Fibroblast of skin of back (primary cell): ENCODE data around the gene CCL5.
"Not testable (repeated sequence)": the region's sequence is repeated elsewhere in the genome, so short reads cannot be mapped to it uniquely, and the experiment has no call there.

Experiments used
- DNase-seq: peaks from one replicate; pipeline ENCODE4 v3.0.0-alpha.2; 2013

The CCL5 gene

DNA sequence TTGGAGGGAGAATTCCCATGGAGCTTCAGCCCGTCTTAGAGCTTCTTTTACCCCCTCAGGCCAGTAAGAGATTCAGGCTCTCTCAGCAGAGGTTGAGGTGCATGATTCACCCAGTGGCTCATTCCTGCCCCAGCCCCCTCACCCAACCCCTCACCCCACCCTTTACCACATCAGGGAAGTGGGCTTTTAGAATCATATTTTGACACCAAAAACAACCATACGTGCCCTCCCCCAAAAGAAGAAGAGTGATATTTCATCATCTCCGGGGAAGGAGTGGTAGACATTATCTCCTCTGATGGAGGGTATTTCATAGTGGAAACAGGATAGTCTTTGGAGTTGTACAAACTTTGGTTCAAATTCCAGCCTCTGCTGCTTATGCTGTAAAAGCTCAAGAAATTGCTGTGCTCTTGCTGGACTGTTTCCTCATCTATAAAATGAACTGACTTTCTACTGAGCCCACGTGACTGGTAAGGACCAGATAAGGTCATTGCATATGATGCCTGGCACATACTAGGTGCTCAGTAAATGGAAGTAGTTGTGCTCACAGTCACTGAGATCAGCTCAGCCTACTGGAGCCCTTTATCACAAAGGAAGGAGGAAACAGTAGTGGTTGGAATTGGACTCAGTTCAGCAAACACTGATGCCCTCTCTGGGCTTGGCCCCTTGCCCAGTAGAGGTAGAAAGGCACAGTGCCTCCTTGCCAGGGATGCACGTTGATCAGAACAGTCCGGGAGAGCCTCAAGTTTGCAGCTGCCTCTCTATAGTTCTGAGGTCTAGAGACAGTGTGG is 18.3 kb upstream of the CCL5 start:
- no peak for DNase-seq

DNA sequence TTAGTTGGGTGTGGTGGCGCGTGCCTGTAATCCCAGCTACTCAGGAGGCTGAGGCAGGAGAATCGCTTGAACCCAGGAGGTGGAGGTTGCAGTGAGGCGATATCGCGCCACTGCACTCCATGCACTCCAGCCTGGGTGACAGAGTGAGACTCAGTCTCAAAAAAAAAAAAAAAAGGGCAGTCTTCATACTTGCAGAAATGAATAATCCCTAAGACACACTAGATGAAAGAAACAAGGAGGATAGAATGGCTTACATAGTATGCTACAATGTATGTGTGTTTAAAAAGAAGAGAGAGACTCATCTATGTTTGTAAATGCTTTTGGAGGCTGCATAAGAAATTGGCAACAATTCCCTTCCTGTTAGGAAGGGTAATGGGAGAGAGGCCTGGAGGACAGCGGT is 17.6 kb upstream of the CCL5 start:
- not testable (repeated sequence) for DNase-seq

DNA sequence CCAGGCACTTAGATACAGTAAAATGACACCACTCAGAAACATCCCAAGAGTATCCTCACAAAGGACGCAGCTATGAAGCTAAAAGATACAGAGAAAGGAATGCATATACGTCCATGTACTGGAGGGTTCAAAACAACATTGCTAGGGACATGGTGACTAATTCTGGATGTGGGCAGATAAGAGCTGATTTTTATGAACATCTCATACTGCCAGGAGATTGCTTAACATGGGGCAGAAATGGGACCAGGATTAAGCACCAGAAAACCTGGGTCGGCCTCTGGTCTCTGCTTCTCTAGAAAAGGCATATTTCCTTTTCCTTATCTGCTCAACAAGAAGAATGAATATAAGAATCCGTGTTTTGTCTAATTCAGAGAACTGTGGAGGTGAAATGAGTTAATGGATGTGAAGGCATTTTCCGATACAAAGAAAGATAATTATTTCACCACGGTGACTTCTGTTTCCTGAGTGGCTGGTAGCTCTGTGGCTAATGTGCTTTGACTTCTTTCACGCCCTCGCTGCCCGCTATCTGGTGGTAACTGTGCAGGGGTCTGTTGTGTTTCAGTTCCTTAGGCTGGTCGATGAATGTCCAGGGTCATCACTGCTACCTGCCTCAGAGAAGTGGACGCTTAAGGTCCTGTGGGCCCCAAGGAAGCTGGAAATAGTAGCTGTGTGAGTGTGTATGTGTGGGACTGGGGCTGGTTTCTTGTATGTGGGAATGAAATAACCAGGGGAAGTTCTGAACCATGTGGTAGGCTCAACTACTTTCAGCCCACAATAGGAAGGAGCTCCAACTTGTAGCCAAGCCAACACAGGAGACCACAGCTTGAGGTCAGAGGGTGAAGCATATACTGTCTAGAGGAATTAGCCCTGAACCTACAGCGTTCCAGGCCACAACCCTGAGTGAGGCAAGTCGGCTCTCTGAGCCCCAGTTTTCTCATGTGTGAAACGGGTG is 15.8 kb upstream of the CCL5 start:
- DNase-seq: peak; percentile 27

DNA sequence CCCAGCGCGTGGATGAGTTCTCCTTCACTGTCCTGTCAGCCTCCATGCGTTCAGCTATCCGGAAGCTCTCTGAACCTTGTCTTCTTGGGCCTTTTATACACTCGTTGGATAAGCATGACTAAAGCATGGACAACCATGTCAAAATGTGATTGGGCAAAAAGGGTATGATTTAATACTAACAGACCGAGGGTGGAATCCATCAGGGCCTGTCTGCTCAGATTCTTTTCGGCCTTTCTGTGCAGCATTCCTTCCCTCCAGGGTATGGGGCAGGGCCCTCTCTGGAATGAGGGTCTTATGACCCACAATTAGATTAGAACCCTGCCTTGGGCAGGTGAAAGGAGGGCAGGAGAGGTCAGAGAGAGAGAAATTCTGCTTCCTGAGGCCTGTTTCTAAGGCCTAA is 14.0 kb upstream of the CCL5 start:
- DNase-seq: no peak

DNA sequence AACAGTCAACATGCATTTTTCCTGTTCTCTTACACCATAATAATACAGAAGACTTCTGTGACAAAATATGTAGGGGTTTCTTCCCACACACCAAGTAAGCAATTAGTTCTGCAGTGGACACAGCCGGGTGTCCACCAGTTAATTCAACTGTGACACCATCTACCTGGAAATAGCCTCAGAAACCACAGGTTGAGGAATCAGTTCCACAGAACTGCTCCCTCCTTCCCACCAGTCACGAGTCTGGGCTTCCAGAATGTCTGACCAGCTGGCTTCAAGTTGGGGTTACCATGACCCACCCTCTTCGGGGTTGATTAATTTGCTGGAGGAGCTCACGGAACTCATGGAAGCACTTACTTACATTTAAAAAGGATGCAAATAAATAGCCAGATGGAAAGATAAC is 13.6 kb upstream of the CCL5 start:
- no peak for DNase-seq

DNA sequence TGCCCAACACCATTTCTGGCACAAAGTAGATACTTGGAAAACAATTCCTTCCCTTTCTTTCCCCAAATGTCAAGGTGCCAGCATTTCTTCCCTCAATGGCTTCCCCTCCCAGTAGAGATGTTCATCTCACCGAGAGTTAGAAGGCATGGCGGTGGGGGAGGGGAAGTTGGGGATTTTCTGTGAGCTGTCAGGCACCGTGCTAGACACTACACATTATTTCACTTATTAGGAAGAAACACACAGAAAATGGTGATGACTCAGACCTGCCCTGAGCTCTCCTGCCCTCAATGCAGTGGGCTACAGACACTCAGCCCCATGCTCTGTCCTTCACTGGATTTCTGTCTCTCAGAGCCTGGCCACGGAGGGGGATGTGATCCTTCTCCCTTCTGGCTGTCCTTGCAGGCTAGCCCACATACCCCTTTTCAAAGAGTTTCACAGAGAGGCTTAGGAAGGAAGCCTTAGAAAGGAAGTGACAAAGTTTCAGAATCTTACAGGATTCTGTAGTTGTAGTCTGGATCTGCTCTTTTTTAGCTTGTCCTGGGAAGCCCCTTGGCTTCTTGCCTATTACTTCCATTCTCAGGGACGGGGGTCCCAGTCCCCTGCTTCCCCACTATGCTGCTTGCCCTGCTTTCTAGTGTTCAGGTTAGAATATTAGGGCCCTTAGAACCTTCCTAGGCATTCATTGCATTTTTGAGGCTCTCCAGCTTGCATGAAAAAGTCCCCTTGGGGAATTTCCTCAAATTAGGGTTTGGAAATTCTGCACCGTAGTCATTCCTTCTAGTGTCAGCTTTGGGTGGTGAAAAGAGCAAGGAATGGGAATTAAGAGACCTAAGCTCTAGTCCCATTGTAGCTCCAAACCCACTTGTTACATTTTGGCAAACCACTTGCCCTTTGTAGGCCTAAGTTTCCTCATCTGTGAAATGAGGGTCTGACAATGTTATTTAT is 12.2 kb upstream of the CCL5 start:
- peak; percentile 21 for DNase-seq

DNA sequence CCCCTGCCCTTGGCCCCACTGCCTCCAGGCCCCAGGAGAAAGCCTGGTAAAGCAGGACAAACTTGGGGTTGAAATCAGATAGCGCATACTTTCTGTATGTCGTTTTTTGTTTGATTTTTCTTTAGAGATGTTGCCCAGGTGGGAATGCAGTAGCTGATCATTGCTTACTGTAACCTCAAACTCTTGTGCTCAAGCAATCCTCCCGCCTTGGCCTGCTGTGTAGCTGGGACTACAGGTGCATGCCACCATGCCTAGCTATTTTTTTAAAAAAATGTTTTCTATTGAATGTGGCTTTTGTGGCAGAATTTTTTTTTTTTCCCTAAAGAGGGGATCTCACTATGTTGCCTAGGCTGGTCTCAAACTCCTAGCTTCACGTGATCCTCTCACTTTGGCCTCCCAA is 11.1 kb upstream of the CCL5 start:
- no peak for DNase-seq

DNA sequence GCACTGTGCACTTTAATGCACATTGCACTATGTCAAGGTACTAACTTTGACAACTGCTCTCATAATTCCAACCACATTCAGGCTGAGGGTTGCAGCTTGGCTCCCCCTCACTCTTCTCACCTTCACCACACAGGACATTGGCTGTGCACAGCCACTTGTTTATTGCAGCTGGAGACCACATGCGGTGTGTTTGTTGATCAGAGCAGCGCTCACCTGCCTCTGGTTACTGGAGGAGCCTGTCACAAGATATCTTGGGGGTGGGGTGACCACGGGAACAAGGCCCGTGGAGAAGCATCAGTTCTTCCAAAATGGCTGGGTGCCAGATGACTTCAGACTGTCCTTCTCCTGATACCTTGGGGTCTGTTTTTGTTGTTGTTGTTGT is 10.6 kb upstream of the CCL5 start:
- no peak for DNase-seq

DNA sequence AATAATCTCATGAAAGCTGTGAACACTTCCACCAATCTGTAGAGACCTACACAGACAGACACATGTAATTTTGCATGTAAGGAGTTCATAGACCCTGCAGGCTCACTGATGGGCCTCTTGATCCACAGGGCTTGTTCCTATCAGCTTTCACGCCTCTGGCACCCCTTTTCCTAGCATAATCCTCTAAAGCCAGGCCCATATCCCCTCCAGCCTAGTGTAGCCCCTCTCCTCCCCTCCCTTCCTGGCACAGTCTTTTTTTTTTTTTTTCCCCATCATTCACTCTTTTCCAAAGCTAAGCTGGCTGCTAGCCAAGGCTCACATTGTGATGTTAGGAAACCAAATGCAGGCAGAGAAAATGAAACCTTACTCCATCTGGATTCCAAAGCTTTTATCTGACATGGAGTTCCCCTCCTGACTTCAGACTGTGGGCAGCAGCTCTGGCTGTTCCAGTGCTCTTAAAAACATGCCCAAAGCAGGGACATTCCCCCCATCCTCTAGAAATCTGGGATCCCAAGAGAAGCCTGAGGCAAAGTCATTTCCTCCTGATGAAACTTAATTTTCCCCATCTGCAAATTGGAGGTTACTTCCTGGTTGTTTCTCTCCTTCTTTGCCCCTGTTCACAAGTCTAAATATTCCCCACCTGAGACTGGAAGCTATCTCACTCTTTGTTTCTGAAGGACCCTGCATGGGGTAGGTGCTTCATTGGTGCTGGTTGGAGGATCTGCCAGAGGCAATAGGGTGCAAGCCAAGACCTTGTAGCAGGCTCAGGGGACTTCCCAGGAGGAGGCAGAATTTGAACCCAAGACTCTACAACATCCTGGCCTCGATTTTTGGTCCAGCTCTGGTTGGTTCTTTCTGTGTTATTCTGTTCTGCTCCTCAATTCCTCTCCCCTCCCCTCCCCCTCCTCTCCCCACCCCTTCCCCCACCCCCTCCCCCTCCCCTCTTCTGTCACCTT is 9.9 kb upstream of the CCL5 start:
- DNase-seq: peak; percentile 48

DNA sequence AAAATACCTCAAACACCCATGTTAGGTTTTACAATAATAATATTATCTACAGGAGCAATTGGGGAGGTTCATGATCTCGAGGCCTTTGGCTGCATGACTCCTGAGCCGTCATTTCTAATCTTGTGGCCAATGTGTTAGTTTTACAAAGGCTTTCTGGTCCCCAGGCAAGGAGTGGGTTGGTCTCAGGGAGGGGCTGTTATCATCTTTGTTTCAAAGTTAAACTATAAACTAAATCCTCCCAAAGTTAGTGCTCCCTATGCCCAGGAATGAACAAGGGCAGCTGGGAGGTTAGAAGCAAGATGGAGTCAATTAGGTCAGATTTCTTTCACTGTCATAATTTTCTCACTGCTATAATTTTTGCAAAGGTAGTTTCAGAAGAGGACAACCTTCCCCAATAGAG is 9.1 kb upstream of the CCL5 start:
- DNase-seq: no peak

DNA sequence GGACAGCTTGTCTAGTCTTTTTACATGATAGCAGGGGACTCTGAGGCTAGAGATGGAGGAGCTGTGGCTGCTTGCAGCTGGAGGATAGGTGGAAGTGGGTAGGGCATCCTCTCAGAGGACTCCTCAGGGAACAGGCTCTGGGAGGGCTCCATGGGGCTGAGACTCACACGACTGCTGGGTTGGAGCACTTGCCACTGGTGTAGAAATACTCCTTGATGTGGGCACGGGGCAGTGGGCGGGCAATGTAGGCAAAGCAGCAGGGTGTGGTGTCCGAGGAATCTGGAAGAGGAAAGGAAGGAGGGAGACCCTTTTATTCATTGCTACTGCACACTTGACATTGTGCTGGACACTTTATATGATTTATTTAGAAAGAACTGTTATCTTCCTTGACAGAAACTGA is 1.8 kb downstream of the CCL5 start:
- DNase-seq: no peak

DNA sequence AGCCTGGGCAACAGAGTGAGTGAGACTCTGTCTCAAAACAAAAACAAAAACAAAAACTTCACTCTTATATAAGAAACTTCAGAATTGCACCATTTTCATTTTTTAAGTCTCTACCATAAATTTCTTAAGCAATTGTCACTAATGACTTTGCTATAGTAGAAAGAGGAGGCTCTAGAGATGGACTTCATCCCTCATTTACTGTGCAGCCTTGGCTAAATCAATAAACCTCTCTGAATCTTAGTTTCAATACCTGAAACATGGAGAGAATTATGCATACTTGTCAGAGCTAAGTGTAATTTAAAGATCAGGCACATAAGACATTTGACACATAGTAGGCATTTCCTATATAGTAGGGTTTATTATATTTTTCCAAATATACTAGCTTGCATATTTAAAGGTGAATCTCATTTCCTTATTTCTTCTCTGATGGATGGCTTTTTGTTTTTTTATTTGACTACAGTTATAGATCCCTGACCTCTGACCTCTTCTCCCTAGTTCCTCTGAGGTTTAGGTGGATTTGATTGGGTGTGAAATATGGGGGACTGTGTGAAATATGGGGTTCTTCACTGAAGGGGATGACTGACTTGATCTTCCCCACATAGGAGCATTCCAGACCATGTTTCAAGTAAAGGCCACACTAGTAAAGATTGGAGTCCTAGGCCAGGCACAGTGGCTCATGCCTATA is 2.7 kb downstream of the CCL5 start:
- no peak for DNase-seq

DNA sequence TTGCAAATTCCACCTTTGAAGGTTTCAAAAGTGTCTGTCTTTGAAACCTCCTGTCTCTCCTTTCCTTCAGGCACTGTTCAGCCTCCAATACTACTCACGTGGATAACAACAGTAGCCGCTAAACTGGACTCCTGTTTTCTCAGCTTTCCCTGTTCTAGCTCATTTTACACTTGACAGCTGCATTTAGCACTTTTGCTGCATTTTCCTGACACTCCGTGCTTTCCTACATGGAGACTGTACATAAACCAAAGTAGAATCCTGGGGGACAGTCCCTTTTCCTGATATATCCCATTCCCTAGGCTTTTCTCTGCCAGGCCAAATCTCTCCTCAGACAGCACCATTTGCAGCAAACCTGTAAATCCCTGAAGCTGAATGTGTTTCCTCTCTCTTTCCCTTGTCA is 3.6 kb downstream of the CCL5 start:
- DNase-seq: no peak

DNA sequence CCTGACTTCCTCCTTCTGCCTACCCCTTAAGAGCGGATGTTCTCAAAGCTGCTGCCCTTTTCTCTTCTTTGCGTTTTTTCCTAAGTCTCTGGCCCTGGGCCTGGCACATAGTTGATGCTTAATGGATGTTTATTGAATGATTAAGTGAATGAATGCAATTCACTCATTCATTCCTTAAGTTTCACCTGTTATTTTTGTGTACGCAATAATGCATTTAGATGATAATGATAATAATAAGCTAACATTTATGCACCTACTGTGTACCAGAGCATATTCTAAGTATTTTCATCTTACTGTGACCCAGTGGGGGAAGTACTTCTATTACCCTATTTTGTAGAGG is 4.4 kb downstream of the CCL5 start:
- DNase-seq: no peak

DNA sequence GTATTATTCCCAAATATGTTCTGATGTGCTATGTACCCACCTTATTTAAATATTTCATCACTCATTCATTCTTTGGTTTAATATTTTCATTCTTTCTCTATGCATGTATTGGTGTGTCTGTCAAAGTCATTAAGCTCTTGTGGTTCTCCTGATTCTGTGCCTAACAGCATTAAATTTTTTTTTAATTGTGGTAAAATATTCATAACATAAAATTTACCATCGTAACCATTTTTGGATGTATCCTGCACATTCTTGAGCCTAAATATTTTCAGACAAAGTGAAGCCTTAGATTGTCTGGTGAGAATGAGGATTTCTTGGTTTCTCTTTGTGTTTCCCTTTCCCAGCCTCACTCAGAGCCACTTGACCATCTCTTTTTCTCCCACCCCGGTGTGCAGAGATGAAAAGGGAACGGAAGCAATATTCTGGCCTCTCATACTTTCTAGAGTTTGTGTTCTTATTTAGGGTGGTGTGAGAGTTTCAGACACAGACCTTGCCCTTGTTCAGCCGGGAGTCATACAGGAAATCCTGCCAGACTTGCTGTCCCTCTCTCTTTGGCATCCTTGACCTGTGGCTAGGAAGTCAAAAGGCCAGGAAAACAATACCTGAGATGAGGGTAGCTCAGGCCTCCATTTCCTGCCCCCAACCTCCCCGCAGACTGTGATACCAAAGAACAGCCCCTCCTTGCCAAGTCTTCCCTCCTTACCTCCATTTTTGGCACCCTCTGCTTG is 4.9 kb downstream of the CCL5 start:
- DNase-seq: no peak

DNA sequence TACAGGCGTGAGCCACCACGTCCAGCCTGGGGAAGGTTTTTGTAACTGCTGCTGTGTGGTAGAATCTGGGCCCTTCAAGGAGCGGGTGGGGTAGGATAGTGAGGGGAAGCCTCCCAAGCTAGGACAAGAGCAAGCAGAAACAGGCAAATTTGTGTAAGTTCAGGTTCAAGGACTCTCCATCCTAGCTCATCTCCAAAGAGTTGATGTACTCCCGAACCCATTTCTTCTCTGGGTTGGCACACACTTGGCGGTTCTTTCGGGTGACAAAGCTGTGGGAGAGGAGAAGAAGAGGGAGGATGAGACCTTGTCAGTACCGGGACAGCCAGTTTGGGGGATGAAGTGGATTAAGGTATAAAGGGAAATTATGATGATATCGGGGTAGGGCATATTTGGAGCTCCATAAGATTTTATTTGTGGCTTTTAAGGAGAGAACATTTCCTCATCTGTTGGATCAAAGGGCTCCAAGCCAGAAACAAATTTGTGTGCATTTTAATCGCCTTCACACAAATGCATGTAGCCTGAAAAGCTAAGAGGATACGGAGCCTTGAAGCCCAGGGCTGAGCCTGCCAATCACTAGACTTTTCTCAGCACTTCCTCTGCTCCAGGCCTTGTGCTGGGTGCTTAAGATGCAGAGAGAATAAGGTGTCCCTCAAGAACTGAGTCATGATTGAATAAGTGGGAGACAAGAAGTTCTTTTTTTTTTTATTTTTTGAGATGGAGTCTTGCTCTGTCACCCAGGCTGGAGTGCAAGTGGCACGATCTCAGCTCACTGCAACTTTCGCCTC is 7.8 kb downstream of the CCL5 start:
- DNase-seq: no peak

DNA sequence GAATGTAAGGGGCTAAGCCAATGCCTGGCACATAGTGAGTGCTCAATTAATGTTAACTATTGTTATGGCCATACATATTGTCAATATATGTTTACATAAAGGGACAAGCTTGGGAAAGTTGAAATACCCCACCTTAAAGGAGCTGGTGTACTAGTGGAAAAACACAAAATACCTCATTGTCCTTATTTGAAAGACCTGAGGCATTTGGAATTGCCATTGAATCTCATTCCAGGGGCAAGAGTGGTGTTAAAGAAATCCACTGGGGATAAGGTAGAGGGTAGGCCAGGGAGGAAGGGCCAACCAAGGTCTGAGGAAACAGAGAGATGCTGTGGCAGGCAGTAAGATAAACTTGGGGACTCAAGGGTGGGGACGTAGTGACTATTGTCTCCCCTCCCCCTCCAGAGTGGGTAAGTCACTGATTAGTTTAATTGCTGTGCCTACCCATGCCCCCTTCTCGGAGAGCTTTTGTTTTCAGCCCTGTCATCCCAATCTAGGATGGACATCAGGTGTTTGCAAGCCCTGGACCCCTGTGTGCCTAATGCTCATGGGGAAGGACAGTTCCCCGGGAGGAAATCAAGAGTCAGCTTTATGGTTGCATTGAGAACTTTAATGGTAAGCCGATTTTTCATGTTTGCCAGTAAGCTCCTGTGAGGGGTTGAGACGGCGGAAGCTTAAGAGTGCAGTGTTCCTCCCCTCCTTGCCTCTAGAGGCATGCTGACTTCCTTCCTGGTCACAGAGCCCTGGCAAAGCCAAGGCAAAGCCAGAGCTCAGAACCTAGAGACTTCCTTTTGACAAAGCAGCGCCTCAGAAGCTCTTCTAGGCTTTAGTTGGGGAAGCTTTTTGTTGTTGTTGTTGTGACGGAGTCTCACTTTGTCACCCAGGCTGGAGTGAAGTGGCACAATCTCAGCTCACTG is 9.0 kb downstream of the CCL5 start:
- no peak for DNase-seq

DNA sequence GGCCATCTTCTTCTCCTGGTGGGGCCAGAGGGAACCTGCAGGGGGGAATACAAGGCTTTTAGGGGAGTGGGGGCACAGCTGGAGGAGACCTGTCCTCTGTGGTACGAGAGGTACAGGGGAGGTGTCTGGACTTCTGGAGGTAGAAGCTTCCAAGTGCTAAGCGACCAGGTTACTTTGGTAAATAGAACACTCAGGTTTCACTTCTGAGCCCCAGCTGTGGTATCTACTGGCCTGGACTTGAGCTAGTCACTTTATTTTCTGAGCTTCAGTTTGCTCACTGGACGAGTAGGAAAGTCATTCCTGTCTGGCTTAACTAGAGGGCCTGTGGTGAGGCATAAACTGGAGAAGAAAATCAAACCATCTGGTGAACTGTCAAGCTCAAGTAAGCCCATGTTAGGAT is 11.4 kb downstream of the CCL5 start, which contains the start of gene HEATR9:
HEATR9 (minus strand) TSS at position 155 of the 400 bp plus-strand sequence; CDS start at position 6, 149 bp downstream.
- no peak for DNase-seq
